PFSK-1 (cell line): Measurements from ENCODE around the gene ZG16B.

Experiments
- POLR2AphosphoS5 ChIP-seq: IDR thresholded peaks from 2 replicates; pipeline ENCODE4 v1.6.1; 2012; ENCODE audit warnings: low read depth, mild to moderate bottlenecking, control low read depth, low read length, moderate library complexity
- SIN3A ChIP-seq: IDR thresholded peaks from 2 replicates; pipeline ENCODE4 v1.6.1; 2012; ENCODE audit warnings: mild to moderate bottlenecking, low read length, moderate library complexity, borderline replicate concordance; ENCODE audit not compliant: insufficient read depth
- TAF1 ChIP-seq: IDR thresholded peaks from 2 replicates; pipeline ENCODE4 v1.6.1; 2012; ENCODE audit warnings: low read length, control low read depth, borderline replicate concordance; ENCODE audit not compliant: insufficient read depth

GRCh38 chr16:2834968-2835367 is 4.9 kb downstream of the ZG16B start:
- TF ChIP-seq POLR2AphosphoS5 (no peak), SIN3A (no peak), TAF1 (no peak)
